ENCODE data around the gene HP1BP3.

DNA sequence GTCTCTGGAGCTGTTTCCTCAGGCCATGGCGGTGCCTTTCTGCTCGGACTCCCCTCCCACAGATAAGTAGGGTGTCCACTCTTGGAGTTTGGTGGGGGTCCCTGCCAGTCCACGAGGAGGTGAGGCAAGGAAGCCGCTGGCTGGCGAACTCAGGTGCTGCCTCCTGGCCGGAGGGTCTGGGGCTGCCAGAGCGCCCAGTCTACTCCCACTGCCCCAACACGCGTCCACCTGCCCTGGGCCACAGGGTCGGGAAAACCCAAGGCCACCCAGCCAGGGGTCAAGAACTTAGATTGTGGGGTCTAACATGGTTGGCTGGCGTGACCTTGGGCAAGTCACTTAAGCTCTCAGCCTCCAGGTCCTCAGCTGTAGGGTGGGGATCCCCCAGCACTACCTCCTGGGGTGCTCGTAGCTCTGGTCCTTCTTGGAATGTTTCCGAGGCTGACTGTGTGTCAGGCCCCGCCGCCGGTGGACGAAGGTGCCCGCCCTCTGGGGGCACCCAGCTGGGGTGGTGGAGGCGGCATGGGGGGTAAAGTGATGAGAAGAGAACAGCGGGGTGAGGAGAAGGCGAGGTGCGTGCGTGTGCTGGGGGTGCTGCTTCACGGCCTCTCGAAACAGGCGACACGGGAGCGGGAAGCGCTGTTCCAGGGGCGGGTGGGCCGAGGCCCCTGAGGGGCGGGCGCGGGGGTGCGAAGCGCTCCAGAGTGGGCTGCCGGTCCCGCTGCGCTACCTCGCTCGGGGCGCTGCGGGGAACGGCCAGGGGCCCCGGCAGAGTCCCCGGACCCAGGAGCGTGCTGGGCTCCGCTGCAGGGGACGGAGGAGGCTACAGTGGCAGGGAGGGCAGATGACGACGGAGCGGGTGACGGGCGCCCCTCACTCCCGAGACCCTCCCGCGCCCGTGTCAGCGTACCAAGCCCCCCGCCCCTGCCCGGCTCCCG lies 55.8 kb downstream of the HP1BP3 start:
- TF ChIP-seq JUND (IDR thresholded peaks at IDR 0.05) (no peak), RAD21 (IDR thresholded peaks at IDR 0.05) (no peak), GABPA (IDR thresholded peaks at IDR 0.05 in 1 of 2, conservative IDR thresholded peaks at IDR 0.05 in 1 of 2) (no peak), TAF1 (conservative IDR thresholded peaks at IDR 0.05) (no peak), SP1 (IDR thresholded peaks at IDR 0.05) (no peak), FOXA1 (IDR thresholded peaks at IDR 0.05) (no peak), EGR1 (IDR thresholded peaks at IDR 0.05; ENCODE audit: low read depth in 2 of 2) (no peak)
- TF ChIP-seq, protein P1, sequence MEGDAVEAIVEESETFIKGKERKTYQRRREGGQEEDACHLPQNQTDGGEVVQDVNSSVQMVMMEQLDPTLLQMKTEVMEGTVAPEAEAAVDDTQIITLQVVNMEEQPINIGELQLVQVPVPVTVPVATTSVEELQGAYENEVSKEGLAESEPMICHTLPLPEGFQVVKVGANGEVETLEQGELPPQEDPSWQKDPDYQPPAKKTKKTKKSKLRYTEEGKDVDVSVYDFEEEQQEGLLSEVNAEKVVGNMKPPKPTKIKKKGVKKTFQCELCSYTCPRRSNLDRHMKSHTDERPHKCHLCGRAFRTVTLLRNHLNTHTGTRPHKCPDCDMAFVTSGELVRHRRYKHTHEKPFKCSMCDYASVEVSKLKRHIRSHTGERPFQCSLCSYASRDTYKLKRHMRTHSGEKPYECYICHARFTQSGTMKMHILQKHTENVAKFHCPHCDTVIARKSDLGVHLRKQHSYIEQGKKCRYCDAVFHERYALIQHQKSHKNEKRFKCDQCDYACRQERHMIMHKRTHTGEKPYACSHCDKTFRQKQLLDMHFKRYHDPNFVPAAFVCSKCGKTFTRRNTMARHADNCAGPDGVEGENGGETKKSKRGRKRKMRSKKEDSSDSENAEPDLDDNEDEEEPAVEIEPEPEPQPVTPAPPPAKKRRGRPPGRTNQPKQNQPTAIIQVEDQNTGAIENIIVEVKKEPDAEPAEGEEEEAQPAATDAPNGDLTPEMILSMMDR (IDR thresholded peaks at IDR 0.05; ENCODE audit: low read depth, low read length, missing input control) = no peak
- TF ChIP-seq, protein P2, sequence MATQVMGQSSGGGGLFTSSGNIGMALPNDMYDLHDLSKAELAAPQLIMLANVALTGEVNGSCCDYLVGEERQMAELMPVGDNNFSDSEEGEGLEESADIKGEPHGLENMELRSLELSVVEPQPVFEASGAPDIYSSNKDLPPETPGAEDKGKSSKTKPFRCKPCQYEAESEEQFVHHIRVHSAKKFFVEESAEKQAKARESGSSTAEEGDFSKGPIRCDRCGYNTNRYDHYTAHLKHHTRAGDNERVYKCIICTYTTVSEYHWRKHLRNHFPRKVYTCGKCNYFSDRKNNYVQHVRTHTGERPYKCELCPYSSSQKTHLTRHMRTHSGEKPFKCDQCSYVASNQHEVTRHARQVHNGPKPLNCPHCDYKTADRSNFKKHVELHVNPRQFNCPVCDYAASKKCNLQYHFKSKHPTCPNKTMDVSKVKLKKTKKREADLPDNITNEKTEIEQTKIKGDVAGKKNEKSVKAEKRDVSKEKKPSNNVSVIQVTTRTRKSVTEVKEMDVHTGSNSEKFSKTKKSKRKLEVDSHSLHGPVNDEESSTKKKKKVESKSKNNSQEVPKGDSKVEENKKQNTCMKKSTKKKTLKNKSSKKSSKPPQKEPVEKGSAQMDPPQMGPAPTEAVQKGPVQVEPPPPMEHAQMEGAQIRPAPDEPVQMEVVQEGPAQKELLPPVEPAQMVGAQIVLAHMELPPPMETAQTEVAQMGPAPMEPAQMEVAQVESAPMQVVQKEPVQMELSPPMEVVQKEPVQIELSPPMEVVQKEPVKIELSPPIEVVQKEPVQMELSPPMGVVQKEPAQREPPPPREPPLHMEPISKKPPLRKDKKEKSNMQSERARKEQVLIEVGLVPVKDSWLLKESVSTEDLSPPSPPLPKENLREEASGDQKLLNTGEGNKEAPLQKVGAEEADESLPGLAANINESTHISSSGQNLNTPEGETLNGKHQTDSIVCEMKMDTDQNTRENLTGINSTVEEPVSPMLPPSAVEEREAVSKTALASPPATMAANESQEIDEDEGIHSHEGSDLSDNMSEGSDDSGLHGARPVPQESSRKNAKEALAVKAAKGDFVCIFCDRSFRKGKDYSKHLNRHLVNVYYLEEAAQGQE (IDR thresholded peaks at IDR 0.05) = no peak
- TF ChIP-seq, protein P3, sequence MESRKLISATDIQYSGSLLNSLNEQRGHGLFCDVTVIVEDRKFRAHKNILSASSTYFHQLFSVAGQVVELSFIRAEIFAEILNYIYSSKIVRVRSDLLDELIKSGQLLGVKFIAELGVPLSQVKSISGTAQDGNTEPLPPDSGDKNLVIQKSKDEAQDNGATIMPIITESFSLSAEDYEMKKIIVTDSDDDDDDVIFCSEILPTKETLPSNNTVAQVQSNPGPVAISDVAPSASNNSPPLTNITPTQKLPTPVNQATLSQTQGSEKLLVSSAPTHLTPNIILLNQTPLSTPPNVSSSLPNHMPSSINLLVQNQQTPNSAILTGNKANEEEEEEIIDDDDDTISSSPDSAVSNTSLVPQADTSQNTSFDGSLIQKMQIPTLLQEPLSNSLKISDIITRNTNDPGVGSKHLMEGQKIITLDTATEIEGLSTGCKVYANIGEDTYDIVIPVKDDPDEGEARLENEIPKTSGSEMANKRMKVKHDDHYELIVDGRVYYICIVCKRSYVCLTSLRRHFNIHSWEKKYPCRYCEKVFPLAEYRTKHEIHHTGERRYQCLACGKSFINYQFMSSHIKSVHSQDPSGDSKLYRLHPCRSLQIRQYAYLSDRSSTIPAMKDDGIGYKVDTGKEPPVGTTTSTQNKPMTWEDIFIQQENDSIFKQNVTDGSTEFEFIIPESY (IDR thresholded peaks at IDR 0.05) = no peak
